Measurements from ENCODE around the gene ZNF117.
"Not testable (repeated sequence)": the region's sequence is repeated elsewhere in the genome, so short reads cannot be mapped to it uniquely, and the experiment has no call there.

ZNF117 gene

DNA sequence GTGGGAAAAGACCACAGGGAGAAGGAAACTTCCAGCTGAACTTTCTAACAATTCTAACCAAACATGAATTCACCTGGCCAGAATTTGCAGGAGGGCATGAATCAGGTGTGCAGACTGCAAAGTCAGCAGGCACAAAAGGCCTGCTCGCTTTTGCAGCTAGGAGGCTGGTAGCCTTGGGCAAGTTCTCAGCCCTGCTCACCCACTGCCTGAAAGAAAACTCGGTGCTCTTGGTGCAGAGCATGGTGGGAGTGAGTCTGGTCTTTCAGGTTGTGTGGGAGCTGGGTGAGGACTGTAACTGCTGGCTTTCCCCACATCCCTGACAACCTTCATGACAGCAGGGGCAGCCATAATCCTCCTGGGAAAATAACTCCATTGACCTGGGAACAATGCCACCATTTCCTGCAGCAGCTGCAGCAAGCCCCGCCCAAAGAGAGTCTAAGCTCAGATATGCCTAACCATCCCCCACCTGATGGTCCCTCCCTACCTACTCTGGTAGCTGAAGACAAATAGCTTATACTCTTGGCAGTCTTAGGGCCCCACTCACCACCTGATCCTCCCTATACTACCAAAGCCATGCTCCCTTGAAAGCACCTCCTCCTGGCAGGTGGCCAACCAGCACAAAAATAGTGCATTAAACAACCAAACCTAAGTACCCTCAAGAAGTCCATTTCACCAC lies 31.6 kb downstream of the ZNF117 start:
- no peak overlapping the region for H3K27ac ChIP-seq
- TF ChIP-seq ZFX (IDR thresholded peaks at IDR 0.05) = no peak
- TF ChIP-seq, protein P1, sequence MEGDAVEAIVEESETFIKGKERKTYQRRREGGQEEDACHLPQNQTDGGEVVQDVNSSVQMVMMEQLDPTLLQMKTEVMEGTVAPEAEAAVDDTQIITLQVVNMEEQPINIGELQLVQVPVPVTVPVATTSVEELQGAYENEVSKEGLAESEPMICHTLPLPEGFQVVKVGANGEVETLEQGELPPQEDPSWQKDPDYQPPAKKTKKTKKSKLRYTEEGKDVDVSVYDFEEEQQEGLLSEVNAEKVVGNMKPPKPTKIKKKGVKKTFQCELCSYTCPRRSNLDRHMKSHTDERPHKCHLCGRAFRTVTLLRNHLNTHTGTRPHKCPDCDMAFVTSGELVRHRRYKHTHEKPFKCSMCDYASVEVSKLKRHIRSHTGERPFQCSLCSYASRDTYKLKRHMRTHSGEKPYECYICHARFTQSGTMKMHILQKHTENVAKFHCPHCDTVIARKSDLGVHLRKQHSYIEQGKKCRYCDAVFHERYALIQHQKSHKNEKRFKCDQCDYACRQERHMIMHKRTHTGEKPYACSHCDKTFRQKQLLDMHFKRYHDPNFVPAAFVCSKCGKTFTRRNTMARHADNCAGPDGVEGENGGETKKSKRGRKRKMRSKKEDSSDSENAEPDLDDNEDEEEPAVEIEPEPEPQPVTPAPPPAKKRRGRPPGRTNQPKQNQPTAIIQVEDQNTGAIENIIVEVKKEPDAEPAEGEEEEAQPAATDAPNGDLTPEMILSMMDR (conservative IDR thresholded peaks at IDR 0.05) = no peak

GRCh38 chr7:64951250-64951848 lies 39.5 kb downstream of the ZNF117 start:
- H3K27ac ChIP-seq = no peak overlapping the region
- TF ChIP-seq, protein P1 (conservative IDR thresholded peaks at IDR 0.05) = peak; percentile 87
- no peak for TF ChIP-seq ZFX (IDR thresholded peaks at IDR 0.05)

DNA sequence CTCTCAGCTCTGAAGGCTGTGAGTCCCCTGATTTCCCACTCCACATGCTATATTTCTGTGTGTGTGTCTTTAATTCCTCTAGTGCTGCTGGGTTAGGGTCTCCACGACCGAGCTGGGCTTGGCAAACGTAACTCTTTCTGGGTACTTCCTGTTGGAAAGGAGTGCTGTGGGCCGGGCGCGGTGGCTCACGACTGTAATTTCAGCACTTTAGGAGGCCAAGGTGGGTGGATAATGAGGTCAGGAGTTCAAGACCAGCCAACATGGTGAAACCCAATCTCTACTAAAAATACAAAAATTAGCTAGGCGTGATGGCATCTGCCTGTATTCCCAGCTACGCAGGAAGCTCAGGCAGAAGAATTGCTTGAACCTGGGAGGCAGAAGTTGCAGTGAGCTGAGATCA lies 40.2 kb downstream of the ZNF117 start:
- not testable (repeated sequence) for H3K27ac ChIP-seq

- not testable (repeated sequence) for H3K27ac ChIP-seq
Observed at GRCh38 chr7:64948774-64949173, 42.1 kb downstream of the ZNF117 start.

- H3K27ac ChIP-seq = no peak overlapping the region
- TF ChIP-seq ZFX (IDR thresholded peaks at IDR 0.05) = no peak
- TF ChIP-seq, protein P1 (conservative IDR thresholded peaks at IDR 0.05) = no peak
Observed at GRCh38 chr7:64947252-64948000, 43.4 kb downstream of the ZNF117 start.

GRCh38 chr7:64946772-64947171 lies 44.1 kb downstream of the ZNF117 start:
- H3K27ac ChIP-seq = no peak overlapping the region
- TF ChIP-seq, protein P1 (conservative IDR thresholded peaks at IDR 0.05) = peak; percentile 24
- no peak for TF ChIP-seq ZFX (IDR thresholded peaks at IDR 0.05)

GRCh38 chr7:64945503-64946175 lies 45.2 kb downstream of the ZNF117 start:
- H3K27ac ChIP-seq = 0 out of 2 replicates have a peak overlapping the region, but pooled peaks have one; percentile 6
- no peak for TF ChIP-seq ZFX (IDR thresholded peaks at IDR 0.05)
- TF ChIP-seq, protein P1 (conservative IDR thresholded peaks at IDR 0.05) = no peak

- 0 out of 2 replicates have a peak overlapping the region, but pooled peaks have one; percentile 6 for H3K27ac ChIP-seq
Observed at GRCh38 chr7:64944667-64945502, 46.0 kb downstream of the ZNF117 start.

DNA sequence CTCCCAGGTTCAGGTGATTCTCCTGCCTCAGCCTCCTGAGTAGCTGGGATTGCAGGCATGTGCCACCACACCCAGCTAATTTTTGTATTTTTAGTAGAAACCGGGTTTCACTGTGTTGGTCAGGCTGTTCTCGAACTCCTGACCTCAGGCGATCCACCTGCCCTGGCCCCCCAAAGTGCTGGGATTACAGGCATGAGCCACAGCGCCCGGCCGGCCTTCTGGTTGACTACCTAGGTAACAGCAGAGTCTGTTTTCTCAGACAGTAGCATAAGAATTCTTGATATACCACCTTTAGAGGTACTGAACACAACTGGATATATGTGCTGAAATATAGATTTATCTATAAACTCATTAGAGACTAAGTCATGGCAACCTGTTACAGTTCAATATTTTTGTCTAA lies 50.8 kb downstream of the ZNF117 start:
- not testable (repeated sequence) for H3K27ac ChIP-seq
